OCI-LY3 (cell line): ENCODE results near the gene CMTM4.
"Not testable (repeated sequence)": the region's sequence is repeated elsewhere in the genome, so short reads cannot be mapped to it uniquely, and the experiment has no call there.

Experiments used
- H2AFZ ChIP-seq: fragments of 200-600, 300-600 bp; shearing (Covaris generic); 2 replicates; pipeline ENCODE4 v1.6.0; 2014; ENCODE audit warnings: antibody characterized with exemption, low read depth, low read length
- H3K27ac ChIP-seq: fragments of 200-600, 300-600 bp; sonication (generic); 2 replicates; pipeline ENCODE4 v1.5.1; 2014; ENCODE audit warnings: mild to moderate bottlenecking, low read length, moderate library complexity, mixed read lengths
- H3K27me3 ChIP-seq: fragments of 200-600, 300-600 bp; sonication (generic); 2 replicates; pipeline ENCODE4 v1.6.1; 2014; ENCODE audit warnings: low read depth, low read length, mixed read lengths
- H3K36me3 ChIP-seq: fragments of 200-600, 300-600 bp; sonication (generic); replicated peaks from 2 replicates; pipeline ENCODE3; 2014; ENCODE audit warnings: low read depth, low read length, mixed read lengths
- H3K4me1 ChIP-seq: fragments of 300-600, 200-600 bp; sonication (generic); 2 replicates; pipeline ENCODE4 v1.6.1; 2014; ENCODE audit warnings: low read length, mixed read lengths
- H3K4me2 ChIP-seq: fragments of 200-600, 300-600 bp; sonication (generic); 2 replicates; pipeline ENCODE4 v1.6.1; 2014; ENCODE audit warnings: low read length, mixed read lengths
- H3K4me3 ChIP-seq: fragments of 300-600, 200-600 bp; sonication (generic); 2 replicates; pipeline ENCODE4 v1.5.1; 2014; ENCODE audit warnings: antibody characterized with exemption, mild to moderate bottlenecking, low read length, moderate library complexity
- H3K79me2 ChIP-seq: fragments of 300-600, 200-600 bp; shearing (Covaris generic); 2 replicates; pipeline ENCODE4 v1.6.1; 2014; ENCODE audit warnings: mild to moderate bottlenecking, low read length, mixed read lengths
- H3K9ac ChIP-seq: fragments of 300-600, 200-600 bp; shearing (Covaris generic); 2 replicates; pipeline ENCODE4 v1.6.0; 2014; ENCODE audit warnings: mild to moderate bottlenecking, low read length, moderate library complexity
- H3K9me3 ChIP-seq: fragments of 200-600, 300-600 bp; shearing (Covaris generic); 2 replicates; pipeline ENCODE4 v1.6.1; 2014; ENCODE audit warnings: low read length, mixed read lengths; ENCODE audit not compliant: insufficient read depth
- H4K20me1 ChIP-seq: fragments of 200-600, 300-600 bp; sonication (generic); 2 replicates; pipeline ENCODE4 v1.6.1; 2016; ENCODE audit warnings: low read length, mixed read lengths; ENCODE audit not compliant: insufficient read depth
- EZH2phosphoT487 ChIP-seq: fragments of 200-600 bp; shearing (Covaris generic); IDR thresholded peaks from 2 replicates; pipeline ENCODE4 v1.6.1; 2018; ENCODE audit warnings: antibody characterized with exemption, mixed run types, low read depth
- TF ChIP-seq, protein P1 (sequence below): fragments of 200-600, 300-600 bp; sonication (generic); IDR thresholded peaks from 2 replicates; pipeline ENCODE4 v1.5.1; 2014; ENCODE audit warnings: antibody characterized with exemption, low read length, low read depth

The CMTM4 gene

DNA sequence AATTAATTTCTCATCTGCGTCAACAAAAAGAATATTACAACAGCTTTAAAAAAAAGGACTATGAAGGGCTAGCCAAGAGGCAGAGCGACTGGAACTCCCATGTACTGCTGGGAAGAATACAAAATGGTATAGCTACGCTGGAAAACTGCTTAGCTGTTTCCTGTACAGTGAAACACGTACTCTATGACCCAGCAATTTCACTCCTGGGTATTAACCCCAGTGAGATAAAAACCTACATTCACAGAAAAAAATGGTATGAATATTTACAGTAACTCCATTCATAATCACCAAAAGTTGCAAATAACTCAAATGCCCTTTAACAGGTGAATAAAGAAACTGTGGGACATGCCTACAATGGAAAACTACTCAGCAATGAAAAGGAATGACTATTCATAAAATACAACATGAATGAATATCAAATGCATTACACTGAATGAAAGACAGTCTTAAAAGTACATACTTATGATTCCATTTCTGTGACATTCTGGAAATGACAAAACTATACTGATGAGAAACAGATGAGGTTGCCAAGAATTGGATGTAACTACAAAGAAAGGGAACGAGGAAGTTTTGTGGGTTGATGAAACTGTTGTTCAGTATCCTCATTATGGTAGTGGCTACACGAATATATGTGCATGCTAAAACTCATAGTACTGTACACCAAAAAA, 27.6 kb downstream of the CMTM4 start:
- no peaks in the 10 kb centered on the region for H3K9me3 ChIP-seq
- no peak overlapping the region for H3K9ac ChIP-seq
- H4K20me1 ChIP-seq, result no peaks in the 10 kb centered on the region
- H3K4me2 ChIP-seq, result no peak overlapping the region
- H3K36me3 ChIP-seq, result no peaks in the 10 kb centered on the region
- TF ChIP-seq, protein P1, sequence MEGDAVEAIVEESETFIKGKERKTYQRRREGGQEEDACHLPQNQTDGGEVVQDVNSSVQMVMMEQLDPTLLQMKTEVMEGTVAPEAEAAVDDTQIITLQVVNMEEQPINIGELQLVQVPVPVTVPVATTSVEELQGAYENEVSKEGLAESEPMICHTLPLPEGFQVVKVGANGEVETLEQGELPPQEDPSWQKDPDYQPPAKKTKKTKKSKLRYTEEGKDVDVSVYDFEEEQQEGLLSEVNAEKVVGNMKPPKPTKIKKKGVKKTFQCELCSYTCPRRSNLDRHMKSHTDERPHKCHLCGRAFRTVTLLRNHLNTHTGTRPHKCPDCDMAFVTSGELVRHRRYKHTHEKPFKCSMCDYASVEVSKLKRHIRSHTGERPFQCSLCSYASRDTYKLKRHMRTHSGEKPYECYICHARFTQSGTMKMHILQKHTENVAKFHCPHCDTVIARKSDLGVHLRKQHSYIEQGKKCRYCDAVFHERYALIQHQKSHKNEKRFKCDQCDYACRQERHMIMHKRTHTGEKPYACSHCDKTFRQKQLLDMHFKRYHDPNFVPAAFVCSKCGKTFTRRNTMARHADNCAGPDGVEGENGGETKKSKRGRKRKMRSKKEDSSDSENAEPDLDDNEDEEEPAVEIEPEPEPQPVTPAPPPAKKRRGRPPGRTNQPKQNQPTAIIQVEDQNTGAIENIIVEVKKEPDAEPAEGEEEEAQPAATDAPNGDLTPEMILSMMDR, result no peak
- TF ChIP-seq EZH2phosphoT487, result no peak
- no peak overlapping the region for H3K27ac ChIP-seq
- no peaks in the 10 kb centered on the region for H3K79me2 ChIP-seq
- H3K27me3 ChIP-seq, result no peaks in the 10 kb centered on the region
- no peak overlapping the region for H2AFZ ChIP-seq
- H3K4me3 ChIP-seq, result no peak overlapping the region
- no peaks in the 10 kb centered on the region for H3K4me1 ChIP-seq

DNA sequence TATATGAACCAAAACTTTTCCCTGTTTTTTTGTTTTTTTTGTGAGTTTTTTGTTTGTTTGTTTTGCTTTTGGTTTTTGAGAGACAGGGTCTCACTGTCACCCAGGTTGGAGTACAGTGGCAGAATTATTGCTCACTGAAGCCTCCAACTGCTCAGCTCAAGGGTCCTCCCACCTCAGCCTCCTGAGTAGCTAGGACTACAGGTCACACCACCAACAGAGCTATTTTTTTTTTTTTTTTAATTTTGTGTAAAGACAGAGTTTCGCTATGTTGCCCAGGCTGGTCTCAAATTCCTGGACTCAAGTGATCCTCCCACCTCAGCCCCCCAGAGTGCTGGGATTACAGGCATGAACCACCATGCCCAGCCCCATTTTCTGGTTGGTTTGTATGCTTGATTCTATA, 28.6 kb downstream of the CMTM4 start:
- H3K79me2 ChIP-seq, result no peaks in the 10 kb centered on the region
- no peaks in the 10 kb centered on the region for H3K27me3 ChIP-seq
- no peaks in the 10 kb centered on the region for H4K20me1 ChIP-seq
- TF ChIP-seq, protein P1, result no peak
- TF ChIP-seq EZH2phosphoT487, result no peak
- no peak overlapping the region for H3K4me2 ChIP-seq
- H3K9me3 ChIP-seq, result no peaks in the 10 kb centered on the region
- no peak overlapping the region for H2AFZ ChIP-seq
- H3K4me1 ChIP-seq, result no peaks in the 10 kb centered on the region
- H3K9ac ChIP-seq, result no peak overlapping the region
- no peaks in the 10 kb centered on the region for H3K36me3 ChIP-seq
- H3K27ac ChIP-seq, result no peak overlapping the region
- H3K4me3 ChIP-seq, result no peak overlapping the region

DNA sequence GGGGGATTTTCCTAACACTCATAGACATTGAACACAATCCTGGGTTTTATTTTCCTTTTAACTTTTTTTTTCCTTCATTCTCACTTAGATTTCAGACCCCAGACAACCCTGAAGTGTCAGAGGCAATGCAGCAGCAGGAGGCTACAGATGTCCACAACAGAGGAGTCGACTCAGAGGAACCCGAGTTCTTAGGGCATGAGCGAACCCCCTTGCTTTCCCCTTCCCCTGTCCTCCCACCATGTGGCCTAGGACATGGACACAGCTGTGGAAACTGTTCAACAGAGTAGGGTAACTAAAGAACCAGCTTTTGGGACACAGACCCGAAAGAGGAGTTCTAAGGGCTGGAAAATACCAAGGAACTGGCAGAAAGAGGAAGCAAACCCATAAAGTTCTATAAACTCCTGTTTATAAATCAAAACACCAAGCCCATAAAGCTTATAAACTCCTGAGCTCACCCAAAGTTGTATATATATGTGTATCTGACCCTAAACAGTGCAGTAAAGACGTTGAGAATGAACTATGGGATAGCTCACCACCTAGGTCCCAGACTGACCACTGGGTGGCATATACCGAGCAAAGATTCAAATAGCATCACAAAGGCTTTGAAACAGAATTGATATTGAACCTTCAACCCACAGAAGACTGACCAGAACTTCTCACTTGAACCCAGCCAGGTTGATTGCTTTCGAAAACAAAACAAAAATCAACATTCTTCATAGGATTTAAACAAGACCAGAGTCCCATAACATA, 33.9 kb downstream of the CMTM4 start:
- no peaks in the 10 kb centered on the region for H3K36me3 ChIP-seq
- H3K4me1 ChIP-seq, result peaks cover 3% of the 10 kb centered on the region; the same call in 1 of the 2 replicates
- no peak overlapping the region for H3K27ac ChIP-seq
- H3K9me3 ChIP-seq, result no peaks in the 10 kb centered on the region
- H3K4me3 ChIP-seq, result no peak overlapping the region
- H3K79me2 ChIP-seq, result no peaks in the 10 kb centered on the region
- H3K4me2 ChIP-seq, result no peak overlapping the region
- H4K20me1 ChIP-seq, result no peaks in the 10 kb centered on the region
- no peak for TF ChIP-seq EZH2phosphoT487
- TF ChIP-seq, protein P1, result peak; percentile 66
- H3K27me3 ChIP-seq, result no peaks in the 10 kb centered on the region
- no peak overlapping the region for H2AFZ ChIP-seq
- no peak overlapping the region for H3K9ac ChIP-seq

DNA sequence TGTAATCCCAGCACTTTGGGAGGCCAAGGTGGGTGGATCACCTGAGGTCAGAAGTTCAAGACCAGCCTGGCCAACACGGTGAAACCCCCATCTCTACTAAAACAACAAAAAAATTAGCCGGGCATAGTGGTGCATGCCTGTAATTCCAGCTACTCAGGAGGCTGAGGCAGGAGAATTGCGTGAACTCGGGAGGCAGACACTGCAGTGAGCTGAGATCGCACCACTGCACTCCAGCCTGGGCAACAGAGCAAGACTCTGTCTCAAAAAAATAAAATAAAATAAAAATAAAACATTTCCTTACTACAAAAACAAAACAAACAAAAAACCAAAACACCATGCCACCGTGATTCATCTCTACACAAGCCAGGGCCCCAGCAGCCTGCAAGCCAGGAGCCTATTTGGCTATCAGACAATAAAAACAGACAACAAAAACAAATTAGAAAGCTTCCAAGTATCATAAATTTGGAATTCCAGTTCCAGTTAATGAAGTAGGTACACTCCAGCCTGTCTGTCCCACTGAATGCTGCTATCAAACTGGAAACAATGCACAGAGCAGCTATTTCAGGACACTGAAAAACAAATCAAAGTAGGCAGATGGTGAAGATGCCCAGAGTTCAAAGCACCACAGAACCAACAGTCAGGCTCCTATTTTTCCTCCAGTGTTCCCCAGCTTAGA, 34.7 kb downstream of the CMTM4 start:
- not testable (repeated sequence) for H3K79me2 ChIP-seq, H3K27me3 ChIP-seq, H3K4me2 ChIP-seq, H3K9me3 ChIP-seq, H2AFZ ChIP-seq, H3K4me1 ChIP-seq, H3K9ac ChIP-seq, H3K4me3 ChIP-seq, H3K27ac ChIP-seq, H3K36me3 ChIP-seq, H4K20me1 ChIP-seq
